HL-60/S4 treated with phorbol 12-myristate 13-acetate at 8.2 ng/mL for 4 days and 3 days (cell line): ENCODE results near the gene HMGN4.

ENCODE experiments used
- in situ Hi-C: fragments of 300-500 bp; cut with MboI; formaldehyde crosslinking; loops from 2 replicates; pipeline ENCODE4 v1.15.0; 2022; ENCODE audit warnings: low sequenced_read_pairs

Gene HMGN4

DNA sequence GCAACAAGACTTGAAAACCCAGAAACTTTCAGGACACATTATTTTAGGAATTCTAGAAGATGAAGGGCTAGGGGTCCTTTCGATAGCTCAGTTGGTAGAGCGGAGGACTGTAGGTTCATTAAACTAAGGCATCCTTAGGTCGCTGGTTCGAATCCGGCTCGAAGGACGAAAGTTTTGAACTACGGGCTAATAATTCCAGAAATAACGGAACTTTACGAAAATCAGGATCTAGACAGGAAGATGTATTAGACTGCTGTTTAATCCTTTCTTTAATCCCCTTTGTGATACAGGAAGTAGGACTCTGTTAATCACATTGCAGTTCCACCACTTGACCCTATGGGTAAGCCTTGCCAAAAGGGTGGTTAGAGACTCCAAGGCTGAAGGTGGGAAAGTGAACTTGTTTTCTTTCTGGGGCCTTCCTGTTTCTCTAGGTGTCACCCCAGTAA lies 37.4 kb downstream of the HMGN4 start:
- in situ Hi-C loops: no loop called here

DNA sequence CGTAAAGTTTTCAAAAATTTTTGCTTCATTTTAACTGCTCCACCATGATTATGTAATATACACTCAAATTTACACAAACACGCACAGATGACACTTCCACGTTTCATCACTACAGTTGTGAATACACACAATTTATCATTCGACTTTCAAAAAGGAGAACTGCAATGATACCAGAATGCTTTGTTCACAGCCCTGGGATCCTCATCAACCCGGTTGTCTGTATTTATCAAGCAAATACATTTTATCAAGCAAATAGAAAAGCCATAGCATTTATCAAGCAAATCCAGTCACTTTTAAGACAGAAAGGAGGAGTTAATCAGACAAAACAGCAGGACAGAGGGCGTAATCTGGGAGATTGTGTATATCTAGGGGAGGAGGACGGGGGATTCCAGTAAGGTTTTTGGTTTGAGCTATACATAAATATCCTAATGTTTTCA lies 38.3 kb downstream of the HMGN4 start:
- in situ Hi-C loops: no loop called here

DNA sequence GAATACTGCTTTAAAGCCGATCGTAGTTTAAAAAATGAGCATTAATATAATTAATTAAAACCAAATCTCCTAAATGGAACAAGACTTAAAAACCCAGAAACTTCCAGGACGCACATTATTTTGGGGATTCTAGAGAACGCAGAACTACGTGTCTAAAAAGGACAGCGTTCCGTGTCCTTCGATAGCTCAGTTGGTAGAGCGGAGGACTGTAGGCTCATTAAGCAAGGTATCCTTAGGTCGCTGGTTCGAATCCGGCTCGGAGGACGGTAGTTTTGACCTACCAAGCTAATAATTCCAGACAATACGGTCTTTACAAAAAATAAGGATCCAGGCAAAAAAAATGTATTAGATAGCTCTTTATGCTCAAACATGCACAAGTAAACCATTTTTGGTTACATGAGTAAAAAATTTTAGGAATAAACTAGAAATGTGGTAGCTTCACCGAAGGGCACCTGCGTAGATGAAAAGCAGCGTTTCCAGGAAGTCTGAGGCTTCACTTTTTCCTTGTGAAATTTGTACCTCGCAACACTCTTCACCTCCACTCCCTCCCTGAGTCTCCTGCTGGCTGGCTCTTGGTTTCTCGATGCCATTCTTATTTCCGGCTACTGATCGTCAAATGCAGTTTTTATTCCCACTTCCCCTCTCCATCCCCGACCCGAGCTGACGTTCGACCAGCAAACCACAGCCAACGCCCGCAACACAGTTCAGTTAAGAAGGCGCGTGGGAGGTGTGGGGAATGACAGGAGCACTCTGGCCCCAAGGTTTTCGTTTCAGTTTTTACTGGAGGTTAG lies 39.0 kb downstream of the HMGN4 start:
- in situ Hi-C loops: no loop called here

DNA sequence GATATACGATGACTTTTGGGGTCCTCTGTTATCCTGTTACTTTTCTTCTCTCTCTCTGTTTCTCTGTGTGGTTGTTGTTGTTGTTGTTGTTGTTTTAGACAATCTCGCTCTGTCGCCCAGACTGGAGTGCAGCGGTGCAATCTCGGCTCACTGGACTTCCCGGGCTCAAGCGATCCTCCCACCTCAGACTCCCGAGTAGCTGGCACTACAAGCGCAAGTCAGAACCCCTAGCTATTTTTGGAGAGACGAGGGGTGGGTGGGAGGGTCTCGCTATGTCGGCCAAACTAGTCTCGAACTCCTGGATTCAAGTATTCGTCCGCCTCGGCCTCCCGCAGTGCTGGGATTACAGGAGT lies 39.5 kb downstream of the HMGN4 start:
- in situ Hi-C loops: no loop called here

DNA sequence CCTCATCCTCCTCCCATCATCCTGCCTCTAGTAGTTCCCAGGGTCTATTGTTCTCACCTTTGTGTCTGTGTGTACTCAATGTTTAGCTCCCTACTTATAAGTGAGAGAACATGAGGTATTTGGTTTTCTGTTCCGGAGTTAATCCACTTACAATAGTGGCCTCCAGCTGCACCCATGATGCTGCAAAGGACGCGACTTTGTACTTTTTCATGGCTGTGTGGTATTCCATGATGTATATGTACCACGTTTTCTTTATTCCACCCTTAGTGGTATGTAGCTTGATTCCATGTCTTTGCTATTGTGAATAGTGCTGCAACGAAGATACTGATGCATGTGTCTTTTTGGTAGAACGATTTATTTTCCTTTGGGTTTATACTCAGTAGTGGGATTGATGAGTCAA lies 40.1 kb downstream of the HMGN4 start:
- in situ Hi-C loops: no loop called here

DNA sequence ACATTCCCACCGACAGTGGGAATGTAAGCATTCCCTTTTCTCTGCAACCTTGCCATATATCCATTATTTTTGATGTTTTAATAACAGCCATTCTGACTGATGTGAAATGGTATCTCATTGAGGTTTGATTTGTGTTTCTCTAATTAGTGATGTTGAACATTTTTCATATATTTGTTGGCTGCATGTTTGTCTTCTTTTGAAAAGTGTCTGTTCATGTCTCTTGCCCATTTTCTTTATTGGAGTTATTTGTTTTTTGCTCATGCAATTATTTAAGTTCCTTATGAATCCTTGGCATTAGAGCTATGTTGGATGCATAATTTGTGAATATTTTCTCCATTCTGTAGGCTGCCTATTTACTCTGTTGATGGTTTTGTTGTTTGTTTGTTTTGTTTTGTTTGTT lies 40.6 kb downstream of the HMGN4 start:
- in situ Hi-C loops: no loop called here

DNA sequence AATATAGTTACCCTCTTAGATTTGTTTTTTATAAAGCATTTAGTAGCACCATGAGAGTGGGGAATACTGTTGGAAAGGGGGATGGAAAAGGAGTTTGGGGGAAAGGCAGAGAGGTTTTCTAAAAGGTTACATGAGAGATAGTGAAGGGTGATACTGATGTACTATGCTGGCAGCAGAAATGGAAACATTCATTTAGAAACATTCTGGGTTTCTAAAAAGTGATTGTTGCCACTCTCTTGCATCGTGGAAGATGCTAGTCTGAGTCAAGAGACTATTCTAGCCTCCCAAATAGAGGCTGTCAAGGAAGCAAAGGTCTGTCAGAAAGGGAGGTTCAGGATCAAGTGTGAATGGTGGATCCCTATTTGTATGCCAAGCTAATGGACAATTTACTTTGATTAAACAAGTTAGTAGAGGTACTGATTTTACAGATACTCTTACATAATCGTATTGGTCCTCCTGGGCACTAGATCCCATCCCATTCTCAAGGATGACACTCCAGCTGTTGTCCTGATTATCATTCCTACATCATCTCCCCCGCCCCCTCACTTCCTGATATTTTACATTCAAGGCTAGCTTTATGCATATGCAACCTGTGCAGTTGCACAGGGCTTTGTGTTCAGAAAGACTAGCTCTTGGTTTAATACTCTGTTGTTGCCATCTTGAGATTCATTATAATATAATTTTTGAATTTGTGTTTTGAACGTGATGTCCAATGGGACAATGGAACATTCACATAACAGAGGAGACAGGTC lies 43.2 kb downstream of the HMGN4 start:
- in situ Hi-C loops: no loop called here

DNA sequence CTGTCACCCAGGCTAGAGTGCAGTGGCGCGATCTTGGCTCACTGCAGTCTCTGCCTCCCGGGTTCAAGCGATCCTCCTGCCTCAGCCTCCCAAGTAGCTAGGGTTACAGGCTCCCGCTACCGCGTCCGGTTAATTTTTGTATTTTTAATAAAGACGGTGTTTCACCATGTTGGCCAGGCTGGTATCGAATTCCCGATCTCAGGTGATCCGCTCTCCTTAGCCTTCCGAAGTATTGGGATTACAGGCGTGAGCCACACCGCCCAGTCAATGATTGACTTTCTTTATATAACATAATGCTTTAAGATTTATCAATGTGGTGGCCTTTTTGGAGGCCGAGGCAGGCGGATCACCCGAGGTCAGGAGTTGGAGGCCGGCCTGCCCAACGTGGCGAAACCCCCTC lies 50.8 kb downstream of the HMGN4 start:
- in situ Hi-C loops: no loop called here

DNA sequence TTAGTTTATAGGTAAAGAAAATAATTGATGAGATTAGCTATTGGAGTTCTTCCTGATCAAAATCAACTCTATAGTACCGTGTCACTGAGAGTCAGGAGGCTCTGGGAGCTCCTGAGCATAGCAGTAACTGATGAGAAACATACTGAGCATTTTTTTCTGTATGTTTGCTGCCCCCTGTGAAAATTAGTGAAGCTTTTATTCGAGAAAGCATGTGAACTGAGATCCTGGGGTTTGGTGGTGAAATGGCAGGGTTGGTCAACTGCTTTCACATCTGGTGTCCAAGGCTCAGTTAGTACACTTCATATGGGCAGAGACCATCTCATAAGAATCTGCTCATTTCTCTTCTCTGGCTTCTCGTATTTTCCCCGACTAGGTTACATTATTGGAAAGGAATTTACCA lies 54.5 kb downstream of the HMGN4 start:
- in situ Hi-C loops: no loop called here

DNA sequence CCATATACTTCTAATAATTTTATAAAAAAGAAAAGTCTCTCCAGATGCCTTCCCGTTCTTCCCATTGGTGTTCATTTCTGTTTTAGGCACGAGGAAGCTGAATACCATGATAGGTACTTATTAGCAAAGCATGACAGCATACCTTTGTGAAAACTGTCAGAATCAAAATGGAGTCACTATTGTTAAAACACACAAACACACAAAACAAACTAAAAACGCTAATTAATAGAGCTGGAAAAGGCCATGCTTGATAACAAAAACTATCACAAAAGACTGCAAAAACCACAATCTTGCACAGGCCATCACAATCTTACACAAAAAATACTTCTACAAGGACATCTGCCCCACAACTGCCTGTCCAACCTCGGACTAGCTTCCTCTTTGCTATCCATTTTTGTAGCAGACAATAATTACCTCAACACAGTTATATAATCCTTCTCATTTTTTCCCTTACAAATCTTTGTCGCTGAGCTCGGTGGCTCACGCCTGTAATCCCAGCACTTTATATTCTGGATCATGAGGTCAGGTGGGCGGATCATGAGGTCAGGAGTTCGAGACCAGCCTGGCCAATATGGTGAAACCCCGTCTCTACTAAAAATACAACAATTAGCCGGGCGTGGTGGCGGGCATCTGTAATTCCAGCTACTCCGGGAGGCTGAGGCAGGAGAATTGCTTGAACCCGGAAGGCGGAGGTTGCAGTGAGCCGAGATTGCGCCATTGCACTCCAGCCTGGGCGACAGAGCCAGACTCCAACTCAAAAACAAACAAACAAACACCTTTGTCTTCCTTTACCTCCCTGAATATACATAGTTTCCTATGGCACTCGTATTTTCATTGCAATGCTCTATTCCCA lies 55.3 kb downstream of the HMGN4 start:
- in situ Hi-C loops: no loop called here

DNA sequence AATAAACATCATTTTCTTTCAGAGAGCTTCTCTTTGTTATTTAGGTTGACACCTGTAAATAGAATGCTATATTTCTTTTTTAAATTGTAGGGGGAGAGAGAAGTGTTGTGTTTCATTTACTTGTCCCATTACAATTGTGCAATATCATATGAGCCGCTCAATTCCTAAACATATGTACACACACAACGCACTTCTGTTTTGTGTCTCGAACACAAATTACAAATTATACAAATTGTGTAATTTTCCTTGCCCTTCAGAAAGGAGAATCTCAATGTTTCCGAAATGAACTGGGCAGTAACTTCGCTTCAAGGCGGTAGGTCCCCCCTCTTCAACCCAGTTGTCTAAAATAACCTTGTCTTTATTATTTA lies 55.9 kb downstream of the HMGN4 start:
- in situ Hi-C loops: no loop called here

DNA sequence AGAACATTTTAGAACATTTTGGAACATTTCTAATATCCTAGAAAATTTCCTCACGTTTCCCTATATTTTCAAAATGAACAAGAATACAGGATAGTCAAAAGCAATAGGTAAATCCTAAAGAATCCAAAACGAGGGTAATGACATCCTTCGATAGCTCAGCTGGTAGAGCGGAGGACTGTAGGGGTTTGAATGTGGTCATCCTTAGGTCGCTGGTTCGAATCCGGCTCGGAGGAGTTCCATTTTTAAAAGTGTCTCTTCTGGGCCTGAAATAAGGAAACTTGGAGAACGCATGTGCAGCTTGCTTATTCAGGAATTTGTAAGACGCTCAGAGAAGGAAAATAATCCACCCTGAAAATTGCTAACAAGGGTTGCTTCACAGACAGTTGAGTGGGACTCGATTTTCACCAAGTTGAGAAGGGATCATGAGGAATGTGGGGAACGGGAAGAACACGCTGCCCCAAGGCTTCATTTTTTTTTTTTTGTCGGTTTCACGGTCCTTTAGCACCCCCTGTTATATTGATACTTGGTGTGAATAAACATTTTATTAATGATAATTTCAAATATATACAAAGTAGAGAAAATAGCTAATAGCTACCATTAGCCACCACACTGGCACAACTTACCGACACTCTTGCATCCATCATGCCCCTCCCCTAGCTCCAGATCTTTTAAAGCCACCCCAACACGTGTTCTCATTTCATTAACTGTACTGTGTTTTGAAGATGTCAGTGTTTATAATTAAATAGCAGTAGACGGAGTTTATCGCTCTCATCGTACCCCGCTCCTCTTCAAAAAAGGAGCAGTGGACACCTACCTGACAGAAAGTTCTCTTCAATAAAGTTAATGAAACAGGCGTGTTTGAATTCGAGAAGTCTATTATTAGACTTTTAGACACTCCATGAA lies 56.8 kb downstream of the HMGN4 start:
- in situ Hi-C loops: no loop called here

DNA sequence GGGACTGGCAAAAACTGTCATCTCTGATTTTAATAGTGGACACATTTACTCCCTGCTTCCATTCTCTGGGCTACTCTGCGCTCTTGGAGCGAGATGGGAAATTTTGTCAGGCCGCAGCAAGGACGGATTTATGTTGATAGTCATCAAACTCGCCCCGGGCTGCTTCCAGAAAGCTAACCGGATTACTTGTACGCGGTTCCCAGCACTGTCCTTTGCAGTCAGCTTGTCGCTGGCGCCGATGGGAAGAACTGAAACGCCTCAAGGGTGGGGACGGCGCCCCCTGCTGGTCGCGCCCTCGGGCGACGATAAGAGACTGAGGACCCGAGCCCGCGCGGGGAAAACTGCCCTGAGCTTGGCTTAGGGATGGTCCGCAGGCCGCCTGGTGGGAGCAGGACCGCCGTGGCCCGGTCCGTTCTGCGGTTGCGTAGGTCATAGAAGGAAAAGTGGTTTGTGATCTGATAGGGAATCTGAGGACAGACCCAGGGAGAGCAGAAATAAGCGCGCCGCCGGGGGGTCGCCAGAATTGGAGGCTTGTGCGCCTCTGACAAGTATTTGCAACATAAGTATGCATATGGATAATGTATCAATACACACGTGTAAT lies 57.6 kb downstream of the HMGN4 start:
- in situ Hi-C loops: no loop called here
